Gastroesophageal sphincter (tissue), 4 donors: ENCODE results near the gene PPP2R3B. TPM values are rescaled to one million over a fixed set of nuclear protein-coding genes. Genes with fewer than 3 reads are reported as not detected.
"Not testable (repeated sequence)": the region's sequence is repeated elsewhere in the genome, so short reads cannot be mapped to it uniquely, and the experiment has no call there.

Experiments
- ATAC-seq: fragments of 150-250 bp; one replicate; pipeline ENCODE4 v1.9.1; 2016; ENCODE audit warnings: mild to moderate bottlenecking, moderate library complexity
- H3K27ac ChIP-seq, 4 donors: fragments of 200-600 bp; sonication (generic) in 3 of 4; 1 replicate in 3 of 4; 2 replicates in 1 of 4; pipeline ENCODE4 v1.5.1; 2016 to 2019
- H3K27me3 ChIP-seq: fragments of 200-600 bp; sonication (generic); one replicate; pipeline ENCODE4 v1.5.1; 2019
- H3K36me3 ChIP-seq, 2 donors: fragments of 200-600 bp; sonication (generic); one replicate each; pipeline ENCODE4 v1.5.1; 2019; ENCODE audit warnings: control low read depth in 1 of 2
- H3K4me1 ChIP-seq, 3 donors: fragments of 200-600 bp; sonication (generic); 1 replicate in 2 of 3; 2 replicates in 1 of 3; pipeline ENCODE4 v1.5.1; 2016 to 2019; ENCODE audit warnings: control low read depth in 2 of 3
- H3K4me3 ChIP-seq, 2 donors: fragments of 200-600 bp; sonication (generic); one replicate each; pipeline ENCODE4 v1.5.1; 2019; ENCODE audit warnings: mild to moderate bottlenecking in 1 of 2, moderate library complexity in 1 of 2
- H3K9me3 ChIP-seq, 3 donors: fragments of 200-600 bp; sonication (generic); one replicate each; pipeline ENCODE4 v1.5.1; 2017 to 2019; ENCODE audit warnings: control low read depth in 2 of 3
- CTCF ChIP-seq, 4 experiments: fragments of 200-600 bp in 2 of 4; fragments of 450-650 bp in 2 of 4; sonication (generic) in 1 of 4; IDR thresholded peaks; one replicate each; pipeline ENCODE4 v1.5.1; 2017 to 2019; ENCODE audit warnings: antibody characterized with exemption in 4 of 4, mild to moderate bottlenecking in 2 of 4, moderate library complexity in 2 of 4
- EP300 ChIP-seq: sonication (generic); formaldehyde crosslinking; IDR thresholded peaks from one replicate; pipeline ENCODE4 v1.6.1; 2017; ENCODE audit warnings: antibody characterized with exemption, mild to moderate bottlenecking
- POLR2A ChIP-seq, 2 donors: fragments of 450-650 bp; IDR thresholded peaks; one replicate each; pipeline ENCODE4 v1.6.1; 2017; ENCODE audit warnings: antibody characterized with exemption in 2 of 2, mild to moderate bottlenecking in 2 of 2, moderate library complexity in 1 of 2
- POLR2AphosphoS5 ChIP-seq: sonication (generic); formaldehyde crosslinking; IDR thresholded peaks from one replicate; pipeline ENCODE4 v1.6.1; 2017; ENCODE audit warnings: antibody characterized with exemption
- WGBS, 2 donors: methylation state at CpG; one replicate each; pipeline ENCODE4 v1.1.5; 2018; ENCODE audit warnings: low coverage in 1 of 2; 5-methylcytosine and 5-hydroxymethylcytosine counted together
- total RNA-seq, 4 donors: library from RNA; depleted of rRNA; stranded (reverse); fragments of >200 nt; gene quantifications; one replicate each; pipeline ENCODE4 v1.1.0, GENCODE V29; 2016

The PPP2R3B gene
- total RNA-seq, 4 donors from 2014 or later: 3.8 to 6.5 (median 5.1) TPM

GRCh38 chrX:352181-352580 is 34.5 kb downstream of the PPP2R3B start:
- TF ChIP-seq EP300 (no peak), POLR2A (IDR thresholded peaks at IDR 0.05) (no peak), POLR2AphosphoS5 (no peak), CTCF (IDR thresholded peaks at IDR 0.05) (no peak)
- no peaks in the 10 kb centered on the region for H3K4me1 ChIP-seq
- ATAC-seq: no peak
- WGBS, 2 donors: 94 to 95% methylated on average over 9 to 24 of the region's 27 CpGs
- H3K4me3 ChIP-seq: no peak overlapping the region
- H3K36me3 ChIP-seq: peaks cover 0 to 26% of the 10 kb centered on the region in 2 donors
- H3K9me3 ChIP-seq: no peaks in the 10 kb centered on the region
- no peak overlapping the region for H3K27ac ChIP-seq
- H3K27me3 ChIP-seq: no peaks in the 10 kb centered on the region

- Histone ChIP-seq H3K9me3 (no peaks in the 10 kb centered on the region), H3K27me3 (no peaks in the 10 kb centered on the region), H3K4me1 (no peaks in the 10 kb centered on the region), H3K36me3 (peaks cover 0 to 30% of the 10 kb centered on the region in 2 donors), H3K4me3 (no peak overlapping the region), H3K27ac (no peak overlapping the region)
- ATAC-seq: no peak
- 86% methylated on average over 1 to 7 of the region's 10 CpGs for WGBS, 2 donors
- TF ChIP-seq POLR2AphosphoS5 (no peak), EP300 (no peak), POLR2A (IDR thresholded peaks at IDR 0.05) (no peak), CTCF (IDR thresholded peaks at IDR 0.05) (no peak)
Observed at GRCh38 chrX:351736-352135, 35.0 kb downstream of the PPP2R3B start.

GRCh38 chrX:351324-351641 is 35.4 kb downstream of the PPP2R3B start:
- H3K27ac ChIP-seq, H3K27me3 ChIP-seq, ATAC-seq, H3K4me3 ChIP-seq, H3K9me3 ChIP-seq, H3K4me1 ChIP-seq: not testable (repeated sequence)
- WGBS, 2 donors: 94 to 100% methylated on average over 4 to 10 of the region's 13 CpGs
- H3K36me3 ChIP-seq: peaks cover 0 to 34% of the 10 kb centered on the region in 2 donors

GRCh38 chrX:350534-351323 is 36.0 kb downstream of the PPP2R3B start:
- 92 to 94% methylated on average over 11 to 40 of the region's 61 CpGs for WGBS, 2 donors
- no peak for ATAC-seq
- TF ChIP-seq POLR2AphosphoS5: no peak
- TF ChIP-seq EP300: no peak
- TF ChIP-seq CTCF (IDR thresholded peaks at IDR 0.05): no peak
- no peak for TF ChIP-seq POLR2A (IDR thresholded peaks at IDR 0.05)

GRCh38 chrX:350148-350533 is 36.6 kb downstream of the PPP2R3B start:
- Histone ChIP-seq H3K4me1 (no peaks in the 10 kb centered on the region), H3K27ac (no peak overlapping the region), H3K27me3 (no peaks in the 10 kb centered on the region), H3K9me3 (no peaks in the 10 kb centered on the region), H3K36me3 (peaks cover 0 to 37% of the 10 kb centered on the region in 2 donors), H3K4me3 (no peak overlapping the region)
- 83 to 86% methylated on average over 6 to 13 of the region's 20 CpGs for WGBS, 2 donors
- ATAC-seq: no peak
- TF ChIP-seq POLR2AphosphoS5: no peak
- TF ChIP-seq CTCF (IDR thresholded peaks at IDR 0.05): no peak
- TF ChIP-seq POLR2A (IDR thresholded peaks at IDR 0.05): no peak
- TF ChIP-seq EP300: no peak

More at GRCh38 chrX:350534-351323, 36.0 kb downstream of the PPP2R3B start:
- H3K4me1 ChIP-seq: no peaks in the 10 kb centered on the region
- no peaks in the 10 kb centered on the region for H3K9me3 ChIP-seq
- no peak overlapping the region for H3K4me3 ChIP-seq
- H3K27me3 ChIP-seq: no peaks in the 10 kb centered on the region
- peaks cover 0 to 34% of the 10 kb centered on the region in 2 donors for H3K36me3 ChIP-seq
- H3K27ac ChIP-seq: no peak overlapping the region
